Measurements from ENCODE around the gene RBFOX2. TPM values are rescaled to one million over a fixed set of nuclear protein-coding genes. Genes with fewer than 3 reads are reported as not detected.

Gene RBFOX2
- total and polyA plus RNA-seq, 2 experiments from 2014 or later, result 88.8 to 131 TPM

DNA sequence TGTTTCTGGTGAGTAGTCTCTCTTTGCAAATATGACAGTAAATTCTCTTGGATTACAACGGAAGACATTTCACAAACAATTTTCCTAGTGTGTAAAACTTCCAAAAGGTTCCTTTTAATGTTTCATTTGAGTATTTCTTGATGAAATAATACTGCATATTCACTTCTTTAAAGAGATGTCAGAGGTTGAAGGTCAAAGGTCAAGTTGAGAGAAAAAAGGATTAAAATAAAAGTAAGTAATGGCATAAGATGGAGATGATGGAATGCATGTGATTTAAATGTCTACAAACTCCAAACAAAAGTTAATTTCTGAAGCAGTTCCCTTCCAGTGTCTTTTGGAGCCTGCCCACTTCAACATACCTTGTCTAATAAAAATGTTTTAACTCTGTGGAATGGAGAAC, 270.2 kb downstream of the RBFOX2 start:
- DNase-seq (ENCODE audit: low spot score) (no peak), ATAC-seq (no peak)
- Histone ChIP-seq H3K79me2 (replicated peaks; ENCODE audit: insufficient read depth) (no peaks in the 10 kb centered on the region), H3K4me3 (no peak overlapping the region), H3K36me3 (ENCODE audit: insufficient read depth) (no peaks in the 10 kb centered on the region; the same call in 1 of the 2 replicates), H3K27me3 (ENCODE audit: insufficient read depth) (no peaks in the 10 kb centered on the region), H4K20me1 (replicated peaks; ENCODE audit: insufficient read depth) (no peaks in the 10 kb centered on the region), H3K9me2 (ENCODE audit: insufficient read depth) (no peaks in the 10 kb centered on the region), H3K4me1 (ENCODE audit: insufficient read depth) (peaks cover 1% of the 10 kb centered on the region; the same call in 1 of the 2 replicates), H3K27ac (ENCODE audit: low read depth) (no peak overlapping the region), H2AFZ (no peak overlapping the region), H3F3A (replicated peaks; ENCODE audit: low read depth) (no peaks in the 10 kb centered on the region), H3K4me2 (no peak overlapping the region)
- H3K27ac Mint-ChIP-seq, result no peak overlapping the region
- H3K9me3 Mint-ChIP-seq, result no peaks in the 10 kb centered on the region
- peaks cover 3% of the 10 kb centered on the region for H3K4me1 Mint-ChIP-seq
- H3K4me3 Mint-ChIP-seq, result no peak overlapping the region
- H3K36me3 Mint-ChIP-seq (ENCODE audit: low read depth), result peaks cover 19% of the 10 kb centered on the region
- H3K27me3 Mint-ChIP-seq (ENCODE audit: insufficient read depth, low read depth, poor library complexity), result peaks cover 1% of the 10 kb centered on the region
- TF ChIP-seq, protein P1, sequence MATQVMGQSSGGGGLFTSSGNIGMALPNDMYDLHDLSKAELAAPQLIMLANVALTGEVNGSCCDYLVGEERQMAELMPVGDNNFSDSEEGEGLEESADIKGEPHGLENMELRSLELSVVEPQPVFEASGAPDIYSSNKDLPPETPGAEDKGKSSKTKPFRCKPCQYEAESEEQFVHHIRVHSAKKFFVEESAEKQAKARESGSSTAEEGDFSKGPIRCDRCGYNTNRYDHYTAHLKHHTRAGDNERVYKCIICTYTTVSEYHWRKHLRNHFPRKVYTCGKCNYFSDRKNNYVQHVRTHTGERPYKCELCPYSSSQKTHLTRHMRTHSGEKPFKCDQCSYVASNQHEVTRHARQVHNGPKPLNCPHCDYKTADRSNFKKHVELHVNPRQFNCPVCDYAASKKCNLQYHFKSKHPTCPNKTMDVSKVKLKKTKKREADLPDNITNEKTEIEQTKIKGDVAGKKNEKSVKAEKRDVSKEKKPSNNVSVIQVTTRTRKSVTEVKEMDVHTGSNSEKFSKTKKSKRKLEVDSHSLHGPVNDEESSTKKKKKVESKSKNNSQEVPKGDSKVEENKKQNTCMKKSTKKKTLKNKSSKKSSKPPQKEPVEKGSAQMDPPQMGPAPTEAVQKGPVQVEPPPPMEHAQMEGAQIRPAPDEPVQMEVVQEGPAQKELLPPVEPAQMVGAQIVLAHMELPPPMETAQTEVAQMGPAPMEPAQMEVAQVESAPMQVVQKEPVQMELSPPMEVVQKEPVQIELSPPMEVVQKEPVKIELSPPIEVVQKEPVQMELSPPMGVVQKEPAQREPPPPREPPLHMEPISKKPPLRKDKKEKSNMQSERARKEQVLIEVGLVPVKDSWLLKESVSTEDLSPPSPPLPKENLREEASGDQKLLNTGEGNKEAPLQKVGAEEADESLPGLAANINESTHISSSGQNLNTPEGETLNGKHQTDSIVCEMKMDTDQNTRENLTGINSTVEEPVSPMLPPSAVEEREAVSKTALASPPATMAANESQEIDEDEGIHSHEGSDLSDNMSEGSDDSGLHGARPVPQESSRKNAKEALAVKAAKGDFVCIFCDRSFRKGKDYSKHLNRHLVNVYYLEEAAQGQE (IDR thresholded peaks at IDR 0.05; ENCODE audit: unreplicated experiment), result no peak
- TF ChIP-seq CREB1 (CRISPR knock-in tag; IDR thresholded peaks at IDR 0.05; ENCODE audit: low read depth), result no peak
- TF ChIP-seq STAT1 (IDR thresholded peaks at IDR 0.05; ENCODE audit: unreplicated experiment), result no peak
- no peak for TF ChIP-seq EZH2 (IDR thresholded peaks at IDR 0.05; ENCODE audit: low read depth, unreplicated experiment)
- no peak for TF ChIP-seq ZNF331 (CRISPR knock-in tag; IDR thresholded peaks at IDR 0.05; ENCODE audit: low read depth)
- TF ChIP-seq, protein P2, sequence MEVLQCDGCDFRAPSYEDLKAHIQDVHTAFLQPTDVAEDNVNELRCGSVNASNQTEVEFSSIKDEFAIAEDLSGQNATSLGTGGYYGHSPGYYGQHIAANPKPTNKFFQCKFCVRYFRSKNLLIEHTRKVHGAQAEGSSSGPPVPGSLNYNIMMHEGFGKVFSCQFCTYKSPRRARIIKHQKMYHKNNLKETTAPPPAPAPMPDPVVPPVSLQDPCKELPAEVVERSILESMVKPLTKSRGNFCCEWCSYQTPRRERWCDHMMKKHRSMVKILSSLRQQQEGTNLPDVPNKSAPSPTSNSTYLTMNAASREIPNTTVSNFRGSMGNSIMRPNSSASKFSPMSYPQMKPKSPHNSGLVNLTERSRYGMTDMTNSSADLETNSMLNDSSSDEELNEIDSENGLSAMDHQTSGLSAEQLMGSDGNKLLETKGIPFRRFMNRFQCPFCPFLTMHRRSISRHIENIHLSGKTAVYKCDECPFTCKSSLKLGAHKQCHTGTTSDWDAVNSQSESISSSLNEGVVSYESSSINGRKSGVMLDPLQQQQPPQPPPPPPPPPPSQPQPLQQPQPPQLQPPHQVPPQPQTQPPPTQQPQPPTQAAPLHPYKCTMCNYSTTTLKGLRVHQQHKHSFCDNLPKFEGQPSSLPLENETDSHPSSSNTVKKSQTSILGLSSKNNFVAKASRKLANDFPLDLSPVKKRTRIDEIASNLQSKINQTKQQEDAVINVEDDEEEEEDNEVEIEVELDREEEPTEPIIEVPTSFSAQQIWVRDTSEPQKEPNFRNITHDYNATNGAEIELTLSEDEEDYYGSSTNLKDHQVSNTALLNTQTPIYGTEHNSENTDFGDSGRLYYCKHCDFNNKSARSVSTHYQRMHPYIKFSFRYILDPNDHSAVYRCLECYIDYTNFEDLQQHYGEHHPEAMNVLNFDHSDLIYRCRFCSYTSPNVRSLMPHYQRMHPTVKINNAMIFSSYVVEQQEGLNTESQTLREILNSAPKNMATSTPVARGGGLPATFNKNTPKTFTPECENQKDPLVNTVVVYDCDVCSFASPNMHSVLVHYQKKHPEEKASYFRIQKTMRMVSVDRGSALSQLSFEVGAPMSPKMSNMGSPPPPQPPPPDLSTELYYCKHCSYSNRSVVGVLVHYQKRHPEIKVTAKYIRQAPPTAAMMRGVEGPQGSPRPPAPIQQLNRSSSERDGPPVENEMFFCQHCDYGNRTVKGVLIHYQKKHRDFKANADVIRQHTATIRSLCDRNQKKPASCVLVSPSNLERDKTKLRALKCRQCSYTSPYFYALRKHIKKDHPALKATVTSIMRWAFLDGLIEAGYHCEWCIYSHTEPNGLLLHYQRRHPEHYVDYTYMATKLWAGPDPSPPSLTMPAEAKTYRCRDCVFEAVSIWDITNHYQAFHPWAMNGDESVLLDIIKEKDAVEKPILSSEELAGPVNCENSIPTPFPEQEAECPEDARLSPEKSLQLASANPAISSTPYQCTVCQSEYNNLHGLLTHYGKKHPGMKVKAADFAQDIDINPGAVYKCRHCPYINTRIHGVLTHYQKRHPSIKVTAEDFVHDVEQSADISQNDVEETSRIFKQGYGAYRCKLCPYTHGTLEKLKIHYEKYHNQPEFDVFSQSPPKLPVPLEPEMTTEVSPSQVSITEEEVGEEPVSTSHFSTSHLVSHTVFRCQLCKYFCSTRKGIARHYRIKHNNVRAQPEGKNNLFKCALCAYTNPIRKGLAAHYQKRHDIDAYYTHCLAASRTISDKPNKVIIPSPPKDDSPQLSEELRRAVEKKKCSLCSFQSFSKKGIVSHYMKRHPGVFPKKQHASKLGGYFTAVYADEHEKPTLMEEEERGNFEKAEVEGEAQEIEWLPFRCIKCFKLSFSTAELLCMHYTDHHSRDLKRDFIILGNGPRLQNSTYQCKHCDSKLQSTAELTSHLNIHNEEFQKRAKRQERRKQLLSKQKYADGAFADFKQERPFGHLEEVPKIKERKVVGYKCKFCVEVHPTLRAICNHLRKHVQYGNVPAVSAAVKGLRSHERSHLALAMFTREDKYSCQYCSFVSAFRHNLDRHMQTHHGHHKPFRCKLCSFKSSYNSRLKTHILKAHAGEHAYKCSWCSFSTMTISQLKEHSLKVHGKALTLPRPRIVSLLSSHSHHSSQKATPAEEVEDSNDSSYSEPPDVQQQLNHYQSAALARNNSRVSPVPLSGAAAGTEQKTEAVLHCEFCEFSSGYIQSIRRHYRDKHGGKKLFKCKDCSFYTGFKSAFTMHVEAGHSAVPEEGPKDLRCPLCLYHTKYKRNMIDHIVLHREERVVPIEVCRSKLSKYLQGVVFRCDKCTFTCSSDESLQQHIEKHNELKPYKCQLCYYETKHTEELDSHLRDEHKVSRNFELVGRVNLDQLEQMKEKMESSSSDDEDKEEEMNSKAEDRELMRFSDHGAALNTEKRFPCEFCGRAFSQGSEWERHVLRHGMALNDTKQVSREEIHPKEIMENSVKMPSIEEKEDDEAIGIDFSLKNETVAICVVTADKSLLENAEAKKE (CRISPR knock-in tag; IDR thresholded peaks at IDR 0.05), result no peak
- no peak for TF ChIP-seq NANOG (IDR thresholded peaks at IDR 0.05; ENCODE audit: borderline replicate concordance)
- no peak for TF ChIP-seq ZNF114 (CRISPR knock-in tag; IDR thresholded peaks at IDR 0.05)
- TF ChIP-seq, protein P3, sequence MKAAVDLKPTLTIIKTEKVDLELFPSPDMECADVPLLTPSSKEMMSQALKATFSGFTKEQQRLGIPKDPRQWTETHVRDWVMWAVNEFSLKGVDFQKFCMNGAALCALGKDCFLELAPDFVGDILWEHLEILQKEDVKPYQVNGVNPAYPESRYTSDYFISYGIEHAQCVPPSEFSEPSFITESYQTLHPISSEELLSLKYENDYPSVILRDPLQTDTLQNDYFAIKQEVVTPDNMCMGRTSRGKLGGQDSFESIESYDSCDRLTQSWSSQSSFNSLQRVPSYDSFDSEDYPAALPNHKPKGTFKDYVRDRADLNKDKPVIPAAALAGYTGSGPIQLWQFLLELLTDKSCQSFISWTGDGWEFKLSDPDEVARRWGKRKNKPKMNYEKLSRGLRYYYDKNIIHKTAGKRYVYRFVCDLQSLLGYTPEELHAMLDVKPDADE (IDR thresholded peaks at IDR 0.05), result no peak
- no peak for TF ChIP-seq POLR2AphosphoS5 (IDR thresholded peaks at IDR 0.05; ENCODE audit: low read depth)
- TF ChIP-seq, protein P4, sequence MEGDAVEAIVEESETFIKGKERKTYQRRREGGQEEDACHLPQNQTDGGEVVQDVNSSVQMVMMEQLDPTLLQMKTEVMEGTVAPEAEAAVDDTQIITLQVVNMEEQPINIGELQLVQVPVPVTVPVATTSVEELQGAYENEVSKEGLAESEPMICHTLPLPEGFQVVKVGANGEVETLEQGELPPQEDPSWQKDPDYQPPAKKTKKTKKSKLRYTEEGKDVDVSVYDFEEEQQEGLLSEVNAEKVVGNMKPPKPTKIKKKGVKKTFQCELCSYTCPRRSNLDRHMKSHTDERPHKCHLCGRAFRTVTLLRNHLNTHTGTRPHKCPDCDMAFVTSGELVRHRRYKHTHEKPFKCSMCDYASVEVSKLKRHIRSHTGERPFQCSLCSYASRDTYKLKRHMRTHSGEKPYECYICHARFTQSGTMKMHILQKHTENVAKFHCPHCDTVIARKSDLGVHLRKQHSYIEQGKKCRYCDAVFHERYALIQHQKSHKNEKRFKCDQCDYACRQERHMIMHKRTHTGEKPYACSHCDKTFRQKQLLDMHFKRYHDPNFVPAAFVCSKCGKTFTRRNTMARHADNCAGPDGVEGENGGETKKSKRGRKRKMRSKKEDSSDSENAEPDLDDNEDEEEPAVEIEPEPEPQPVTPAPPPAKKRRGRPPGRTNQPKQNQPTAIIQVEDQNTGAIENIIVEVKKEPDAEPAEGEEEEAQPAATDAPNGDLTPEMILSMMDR (conservative IDR thresholded peaks at IDR 0.05; ENCODE audit: low read depth in 2 of 2), result no peak
- TF ChIP-seq JUNB (IDR thresholded peaks at IDR 0.05; ENCODE audit: unreplicated experiment), result no peak
- no peak for TF ChIP-seq EZH2phosphoT487 (IDR thresholded peaks at IDR 0.05; ENCODE audit: unreplicated experiment)

Measured in GM23338 (cell line).